ENCODE measurements around the gene ZXDB. TPM values are rescaled to one million over a fixed set of nuclear protein-coding genes. Genes with fewer than 3 reads are reported as not detected.
"Not testable (repeated sequence)": the region's sequence is repeated elsewhere in the genome, so short reads cannot be mapped to it uniquely, and the experiment has no call there.

ZXDB gene
- 2.7 TPM for polyA plus RNA-seq (2012; ENCODE audit: missing spikeins)

- peak; percentile 93 for FAIRE-seq
- not testable (repeated sequence) for DNase-seq (ENCODE audit: insufficient read length)
Measured at GRCh38 chrX:57591284-57592159, at the start of gene ZXDB. Gene ZXDB (plus strand): TSS chrX:57592011. CDS start chrX:57592049, 38 bp downstream.

- FAIRE-seq, result no peak
- no peak for TF ChIP-seq TAF1 (IDR thresholded peaks at IDR 0.05; ENCODE audit: borderline replicate concordance, low read depth, low read length)
- no peak for TF ChIP-seq POLR2AphosphoS5 (IDR thresholded peaks at IDR 0.05; ENCODE audit: low read depth, low read length)
- no peak for TF ChIP-seq POLR2A (IDR thresholded peaks at IDR 0.05; ENCODE audit: low read depth, low read length)
- no peak for DNase-seq (ENCODE audit: insufficient read length)
Measured at GRCh38 chrX:57565198-57565597, 26.6 kb upstream of the ZXDB start.

- DNase-seq (ENCODE audit: insufficient read length) (no peak), FAIRE-seq (no peak)
- TF ChIP-seq TAF1 (IDR thresholded peaks at IDR 0.05; ENCODE audit: borderline replicate concordance, low read depth, low read length), result no peak
- no peak for TF ChIP-seq POLR2A (IDR thresholded peaks at IDR 0.05; ENCODE audit: low read depth, low read length)
- TF ChIP-seq POLR2AphosphoS5 (IDR thresholded peaks at IDR 0.05; ENCODE audit: low read depth, low read length), result no peak
Measured at GRCh38 chrX:57573754-57574153, 18.1 kb upstream of the ZXDB start.

- not testable (repeated sequence) for DNase-seq (ENCODE audit: insufficient read length)
- peak; percentile 80 for FAIRE-seq
Measured at GRCh38 chrX:57582948-57583347, 8.9 kb upstream of the ZXDB start.

- FAIRE-seq (no peak), DNase-seq (ENCODE audit: insufficient read length) (no peak)
- TF ChIP-seq POLR2AphosphoS5 (IDR thresholded peaks at IDR 0.05; ENCODE audit: low read depth, low read length) (no peak), POLR2A (IDR thresholded peaks at IDR 0.05; ENCODE audit: low read depth, low read length) (no peak), TAF1 (IDR thresholded peaks at IDR 0.05; ENCODE audit: borderline replicate concordance, low read depth, low read length) (no peak)
Measured at GRCh38 chrX:57583477-57583876, 8.3 kb upstream of the ZXDB start.

GRCh38 chrX:57586360-57586759 is 5.5 kb upstream of the ZXDB start:
- FAIRE-seq, result no peak
- no peak for DNase-seq (ENCODE audit: insufficient read length)
- TF ChIP-seq POLR2A (IDR thresholded peaks at IDR 0.05; ENCODE audit: low read depth, low read length) (no peak), POLR2AphosphoS5 (IDR thresholded peaks at IDR 0.05; ENCODE audit: low read depth, low read length) (no peak), TAF1 (IDR thresholded peaks at IDR 0.05; ENCODE audit: borderline replicate concordance, low read depth, low read length) (no peak)

- no peak for FAIRE-seq
- no peak for TF ChIP-seq POLR2A (IDR thresholded peaks at IDR 0.05; ENCODE audit: low read depth, low read length)
- TF ChIP-seq TAF1 (IDR thresholded peaks at IDR 0.05; ENCODE audit: borderline replicate concordance, low read depth, low read length), result no peak
- no peak for TF ChIP-seq POLR2AphosphoS5 (IDR thresholded peaks at IDR 0.05; ENCODE audit: low read depth, low read length)
- DNase-seq (ENCODE audit: insufficient read length), result no peak
Measured at GRCh38 chrX:57587062-57587461, 4.7 kb upstream of the ZXDB start.

GRCh38 chrX:57587607-57588006 is 4.2 kb upstream of the ZXDB start:
- FAIRE-seq, result peak; percentile 30
- no peak for TF ChIP-seq TAF1 (IDR thresholded peaks at IDR 0.05; ENCODE audit: borderline replicate concordance, low read depth, low read length)
- no peak for TF ChIP-seq POLR2A (IDR thresholded peaks at IDR 0.05; ENCODE audit: low read depth, low read length)
- no peak for TF ChIP-seq POLR2AphosphoS5 (IDR thresholded peaks at IDR 0.05; ENCODE audit: low read depth, low read length)
- no peak for DNase-seq (ENCODE audit: insufficient read length)

GRCh38 chrX:57592160-57592893 is 516 bp downstream of the ZXDB start:
- DNase-seq (ENCODE audit: insufficient read length), result not testable (repeated sequence)
- FAIRE-seq, result peak; percentile 81

- FAIRE-seq; DNase-seq (ENCODE audit: insufficient read length): not testable (repeated sequence)
Measured at GRCh38 chrX:57592894-57593215, 1.0 kb downstream of the ZXDB start.

- TF ChIP-seq TAF1 (IDR thresholded peaks at IDR 0.05; ENCODE audit: borderline replicate concordance, low read depth, low read length) (no peak), POLR2A (IDR thresholded peaks at IDR 0.05; ENCODE audit: low read depth, low read length) (no peak), POLR2AphosphoS5 (IDR thresholded peaks at IDR 0.05; ENCODE audit: low read depth, low read length) (no peak)
- FAIRE-seq, result no peak
- DNase-seq (ENCODE audit: insufficient read length), result no peak
Measured at GRCh38 chrX:57595381-57595811, 3.6 kb downstream of the ZXDB start.

GRCh38 chrX:57596109-57596508 is 4.3 kb downstream of the ZXDB start:
- DNase-seq (ENCODE audit: insufficient read length) (no peak), FAIRE-seq (no peak)
- TF ChIP-seq POLR2AphosphoS5 (IDR thresholded peaks at IDR 0.05; ENCODE audit: low read depth, low read length) (no peak), TAF1 (IDR thresholded peaks at IDR 0.05; ENCODE audit: borderline replicate concordance, low read depth, low read length) (no peak), POLR2A (IDR thresholded peaks at IDR 0.05; ENCODE audit: low read depth, low read length) (no peak)
